Measurements from ENCODE around the gene STK4.

Gene STK4

DNA sequence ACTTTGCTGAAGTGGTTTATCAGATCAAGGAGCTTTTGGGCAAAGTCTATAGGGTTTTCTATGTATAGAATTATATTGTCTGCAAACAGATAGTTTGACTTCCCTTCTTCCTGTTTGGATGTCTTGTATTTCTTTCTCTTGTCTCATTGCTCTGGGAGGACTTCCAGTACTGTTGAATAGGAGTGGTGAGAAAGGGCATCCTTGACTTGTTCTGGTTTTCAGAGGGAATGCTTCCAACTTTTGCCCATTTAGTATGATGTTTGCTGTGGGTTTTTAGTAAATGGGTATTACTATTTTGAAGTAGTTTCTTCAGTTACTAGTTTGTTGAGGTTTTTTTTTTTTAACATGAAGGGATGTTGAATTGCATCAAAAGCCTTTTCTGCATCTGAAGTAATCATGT lies 98.5 kb downstream of the STK4 start:
- FAIRE-seq (no peak), DNase-seq (ENCODE audit: insufficient read length) (no peak)
- TF ChIP-seq POLR2AphosphoS5 (IDR thresholded peaks at IDR 0.05; ENCODE audit: low read depth, low read length) = no peak
- TF ChIP-seq TAF1 (IDR thresholded peaks at IDR 0.05; ENCODE audit: borderline replicate concordance, low read depth, low read length) = no peak
- TF ChIP-seq POLR2A (IDR thresholded peaks at IDR 0.05; ENCODE audit: low read depth, low read length) = no peak

GRCh38 chr20:45066372-45066771 lies 100.1 kb downstream of the STK4 start:
- DNase-seq (ENCODE audit: insufficient read length) = no peak
- TF ChIP-seq POLR2AphosphoS5 (IDR thresholded peaks at IDR 0.05; ENCODE audit: low read depth, low read length) = no peak
- no peak for TF ChIP-seq TAF1 (IDR thresholded peaks at IDR 0.05; ENCODE audit: borderline replicate concordance, low read depth, low read length)
- TF ChIP-seq POLR2A (IDR thresholded peaks at IDR 0.05; ENCODE audit: low read depth, low read length) = no peak
- FAIRE-seq = no peak

DNA sequence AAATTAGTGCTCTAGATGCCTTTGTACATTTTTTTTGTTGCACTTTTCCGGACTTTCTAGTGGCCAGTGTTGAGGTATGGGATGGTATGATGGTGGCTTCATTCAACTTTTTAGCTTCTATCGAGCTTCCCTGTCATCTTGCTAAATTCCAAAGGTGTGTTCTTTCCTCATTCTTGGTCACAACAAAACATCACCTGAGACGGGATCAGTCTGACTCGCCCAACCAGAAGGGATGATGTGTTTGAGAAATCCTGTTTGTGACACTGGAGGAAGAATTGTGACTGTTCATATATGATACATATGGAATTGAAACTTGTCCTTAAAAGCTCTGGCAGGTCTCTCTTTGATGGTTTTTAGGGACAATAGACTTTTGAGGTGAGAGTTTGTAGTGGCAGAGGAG lies 100.8 kb downstream of the STK4 start:
- FAIRE-seq = no peak
- DNase-seq (ENCODE audit: insufficient read length) = no peak
- TF ChIP-seq POLR2AphosphoS5 (IDR thresholded peaks at IDR 0.05; ENCODE audit: low read depth, low read length) = no peak
- no peak for TF ChIP-seq TAF1 (IDR thresholded peaks at IDR 0.05; ENCODE audit: borderline replicate concordance, low read depth, low read length)
- no peak for TF ChIP-seq POLR2A (IDR thresholded peaks at IDR 0.05; ENCODE audit: low read depth, low read length)

GRCh38 chr20:45067558-45067957 lies 101.2 kb downstream of the STK4 start:
- no peak for DNase-seq (ENCODE audit: insufficient read length)
- no peak for FAIRE-seq
- TF ChIP-seq POLR2AphosphoS5 (IDR thresholded peaks at IDR 0.05; ENCODE audit: low read depth, low read length) (no peak), POLR2A (IDR thresholded peaks at IDR 0.05; ENCODE audit: low read depth, low read length) (no peak), TAF1 (IDR thresholded peaks at IDR 0.05; ENCODE audit: borderline replicate concordance, low read depth, low read length) (no peak)

DNA sequence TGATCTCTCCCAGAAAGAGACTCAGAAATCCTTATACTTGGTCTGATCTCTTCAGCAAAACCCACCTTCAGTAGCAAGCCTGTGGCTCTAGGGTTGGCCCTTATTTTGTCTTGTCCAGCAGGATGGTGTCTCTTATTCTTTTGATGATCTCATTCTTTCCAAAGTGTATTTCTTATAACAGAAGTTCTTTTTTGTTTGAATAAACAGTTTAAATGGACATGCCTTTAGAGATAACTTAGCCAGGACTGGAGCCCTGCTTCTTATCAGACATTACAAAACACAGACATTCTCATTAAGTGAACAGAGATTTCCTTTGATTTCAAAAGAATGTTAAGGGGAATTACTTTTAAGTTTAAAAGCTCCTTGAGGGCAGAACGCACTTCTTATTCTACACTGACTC lies 102.9 kb downstream of the STK4 start:
- no peak for DNase-seq (ENCODE audit: insufficient read length)
- no peak for FAIRE-seq
- TF ChIP-seq POLR2A (IDR thresholded peaks at IDR 0.05; ENCODE audit: low read depth, low read length) (no peak), POLR2AphosphoS5 (IDR thresholded peaks at IDR 0.05; ENCODE audit: low read depth, low read length) (no peak), TAF1 (IDR thresholded peaks at IDR 0.05; ENCODE audit: borderline replicate concordance, low read depth, low read length) (no peak)

- TF ChIP-seq POLR2A (IDR thresholded peaks at IDR 0.05; ENCODE audit: low read depth, low read length) (no peak), POLR2AphosphoS5 (IDR thresholded peaks at IDR 0.05; ENCODE audit: low read depth, low read length) (no peak), TAF1 (IDR thresholded peaks at IDR 0.05; ENCODE audit: borderline replicate concordance, low read depth, low read length) (no peak)
- DNase-seq (ENCODE audit: insufficient read length) = no peak
- no peak for FAIRE-seq
Measured at GRCh38 chr20:45070932-45071632, 104.8 kb downstream of the STK4 start.

DNA sequence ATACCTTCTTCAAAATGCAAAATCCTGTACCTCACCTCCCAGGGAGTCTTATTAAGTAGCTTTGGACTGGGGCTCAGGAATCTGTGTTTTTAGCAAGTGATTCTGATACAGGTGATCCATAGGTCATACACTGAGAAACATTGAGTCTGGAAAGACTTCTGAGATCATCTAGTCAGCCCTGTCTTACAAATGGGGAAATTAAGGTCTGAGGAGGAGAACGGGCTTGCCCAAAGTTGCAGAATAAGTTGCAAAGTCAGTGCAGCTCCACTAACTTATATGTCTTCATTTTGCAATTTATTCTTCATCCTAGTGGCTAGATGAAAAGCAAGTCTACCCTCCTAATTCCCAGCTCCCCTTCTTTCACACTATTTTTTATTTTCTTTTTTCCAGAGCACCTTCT lies 105.8 kb downstream of the STK4 start:
- no peak for FAIRE-seq

DNA sequence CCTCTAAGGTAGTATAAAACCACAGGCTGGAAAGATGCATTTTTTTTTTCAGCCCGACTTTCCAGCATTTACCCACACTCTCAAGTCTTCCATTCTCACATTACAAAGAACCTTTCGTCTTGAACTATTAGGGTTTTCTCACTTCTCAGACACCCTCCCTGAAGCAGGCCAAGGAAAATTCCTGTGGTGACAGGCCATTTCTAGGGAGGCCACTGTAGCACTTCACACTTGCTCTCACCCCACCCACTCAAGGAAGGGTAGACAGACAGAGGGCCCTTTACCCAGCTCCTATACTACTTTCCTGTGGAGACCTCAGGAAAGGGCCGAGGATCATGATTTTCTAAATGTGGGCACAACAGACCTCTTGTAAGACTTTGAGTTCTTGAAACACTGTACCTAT lies 106.9 kb downstream of the STK4 start:
- DNase-seq (ENCODE audit: insufficient read length) (no peak), FAIRE-seq (no peak)
- no peak for TF ChIP-seq POLR2A (IDR thresholded peaks at IDR 0.05; ENCODE audit: low read depth, low read length)
- TF ChIP-seq TAF1 (IDR thresholded peaks at IDR 0.05; ENCODE audit: borderline replicate concordance, low read depth, low read length) = no peak
- no peak for TF ChIP-seq POLR2AphosphoS5 (IDR thresholded peaks at IDR 0.05; ENCODE audit: low read depth, low read length)

More for the DNA sequence above, 105.8 kb downstream of the STK4 start:
- DNase-seq (ENCODE audit: insufficient read length) = no peak
- TF ChIP-seq POLR2A (IDR thresholded peaks at IDR 0.05; ENCODE audit: low read depth, low read length) = no peak
- no peak for TF ChIP-seq TAF1 (IDR thresholded peaks at IDR 0.05; ENCODE audit: borderline replicate concordance, low read depth, low read length)
- no peak for TF ChIP-seq POLR2AphosphoS5 (IDR thresholded peaks at IDR 0.05; ENCODE audit: low read depth, low read length)

- no peak for TF ChIP-seq POLR2A (IDR thresholded peaks at IDR 0.05; ENCODE audit: low read depth, low read length)
- no peak for TF ChIP-seq TAF1 (IDR thresholded peaks at IDR 0.05; ENCODE audit: borderline replicate concordance, low read depth, low read length)
- TF ChIP-seq POLR2AphosphoS5 (IDR thresholded peaks at IDR 0.05; ENCODE audit: low read depth, low read length) = no peak
- no peak for FAIRE-seq
Measured at GRCh38 chr20:45077559-45077958, 111.2 kb downstream of the STK4 start.

DNA sequence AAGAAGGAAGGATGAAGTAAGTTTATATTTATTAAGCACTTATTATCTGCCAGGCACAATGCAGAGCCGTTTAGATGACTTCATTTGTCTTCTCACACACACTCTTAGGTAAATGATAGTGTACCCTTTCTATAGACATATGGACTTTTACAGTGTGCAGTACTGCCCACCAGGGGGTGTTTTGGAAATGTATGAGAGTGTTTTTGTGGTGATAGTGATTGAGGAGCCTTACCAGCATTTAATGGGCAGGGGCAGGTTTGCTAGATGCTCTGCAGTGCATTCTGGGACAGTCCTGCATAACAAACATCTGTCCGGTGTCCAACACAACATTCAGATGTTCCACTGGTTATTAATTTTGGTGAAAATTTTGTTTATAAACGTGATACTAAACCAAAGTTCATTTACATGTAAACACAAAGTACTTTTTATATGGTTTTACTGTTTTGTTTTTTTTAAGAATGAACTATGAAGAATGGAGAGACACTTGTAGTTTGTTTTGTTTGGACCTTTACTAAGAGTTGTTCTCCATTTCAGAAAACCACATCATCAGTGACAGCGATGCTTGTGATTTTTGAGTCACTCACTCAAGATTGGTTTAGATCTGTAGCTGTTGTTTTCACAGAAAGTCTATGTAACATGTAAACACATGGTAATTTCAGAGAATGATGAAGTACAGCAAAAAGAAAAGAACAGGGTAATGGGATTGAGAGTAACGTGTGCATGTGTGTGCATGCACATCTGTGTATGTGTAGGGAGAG lies 114.7 kb downstream of the STK4 start:
- FAIRE-seq = no peak
- DNase-seq (ENCODE audit: insufficient read length) = no peak
- TF ChIP-seq POLR2A (IDR thresholded peaks at IDR 0.05; ENCODE audit: low read depth, low read length) (no peak), POLR2AphosphoS5 (IDR thresholded peaks at IDR 0.05; ENCODE audit: low read depth, low read length) (no peak), TAF1 (IDR thresholded peaks at IDR 0.05; ENCODE audit: borderline replicate concordance, low read depth, low read length) (no peak)

More at GRCh38 chr20:45077559-45077958, 111.2 kb downstream of the STK4 start:
- DNase-seq (ENCODE audit: insufficient read length) = no peak

DNA sequence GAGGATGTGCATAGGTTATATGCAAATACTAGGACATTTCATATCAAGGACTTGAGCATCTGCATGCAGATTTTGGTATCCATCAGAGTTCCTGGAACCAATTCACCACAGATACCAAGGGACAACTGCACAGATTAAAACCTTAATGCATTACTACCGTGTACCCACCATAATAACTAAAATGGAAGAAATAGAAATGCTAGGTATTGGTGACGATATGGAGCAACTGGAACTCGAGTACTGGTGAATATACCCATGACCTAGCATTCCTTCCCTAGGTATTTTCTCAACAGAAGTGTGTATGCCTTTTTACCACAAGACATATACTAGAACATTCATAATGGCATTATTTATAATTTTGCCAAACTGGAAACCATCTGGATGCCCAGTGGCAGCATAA lies 116.2 kb downstream of the STK4 start:
- TF ChIP-seq POLR2A (IDR thresholded peaks at IDR 0.05; ENCODE audit: low read depth, low read length) (no peak), POLR2AphosphoS5 (IDR thresholded peaks at IDR 0.05; ENCODE audit: low read depth, low read length) (no peak), TAF1 (IDR thresholded peaks at IDR 0.05; ENCODE audit: borderline replicate concordance, low read depth, low read length) (no peak)
- no peak for DNase-seq (ENCODE audit: insufficient read length)
- no peak for FAIRE-seq

DNA sequence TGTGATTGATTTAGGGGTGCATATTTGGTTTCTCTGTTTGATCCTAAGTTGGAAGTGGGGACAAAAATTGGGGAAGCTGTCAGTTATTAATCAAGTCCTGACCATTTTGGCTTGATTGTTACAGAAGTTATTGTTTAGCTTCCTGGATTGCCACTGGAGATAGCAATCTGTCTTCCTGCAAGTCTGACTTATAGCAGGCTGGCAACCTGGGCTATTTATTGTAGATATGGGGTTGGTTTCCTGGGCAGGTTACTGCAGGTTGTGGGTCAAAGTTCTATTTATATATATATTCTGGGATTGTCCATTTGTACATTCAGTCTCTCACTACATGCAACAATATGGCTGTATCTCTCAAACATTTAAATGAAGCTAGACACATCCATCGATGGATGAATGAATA lies 116.8 kb downstream of the STK4 start:
- DNase-seq (ENCODE audit: insufficient read length) = no peak
- TF ChIP-seq POLR2AphosphoS5 (IDR thresholded peaks at IDR 0.05; ENCODE audit: low read depth, low read length) = no peak
- no peak for TF ChIP-seq TAF1 (IDR thresholded peaks at IDR 0.05; ENCODE audit: borderline replicate concordance, low read depth, low read length)
- no peak for TF ChIP-seq POLR2A (IDR thresholded peaks at IDR 0.05; ENCODE audit: low read depth, low read length)
- FAIRE-seq = no peak
